Glutamatergic neuron (in vitro differentiated cells): Measurements from ENCODE around the gene RAI1. TPM values are rescaled to one million over a fixed set of nuclear protein-coding genes. Genes with fewer than 3 reads are reported as not detected.

Experiments used
- DNase-seq: peaks from one replicate; pipeline ENCODE4 v3.0.0; 2022
- H3K27ac Mint-ChIP-seq: one replicate; pipeline ENCODE4 v1.8.0; 2020; ENCODE audit warnings: mild to moderate bottlenecking, mixed read lengths, inconsistent platforms; ENCODE audit not compliant: unreplicated experiment
- H3K27me3 Mint-ChIP-seq: one replicate; pipeline ENCODE4 v1.8.0; 2020; ENCODE audit warnings: mild to moderate bottlenecking, moderate library complexity, mixed read lengths, inconsistent platforms; ENCODE audit not compliant: unreplicated experiment
- H3K36me3 Mint-ChIP-seq: one replicate; pipeline ENCODE4 v1.8.0; 2020; ENCODE audit warnings: mild to moderate bottlenecking, mixed read lengths, inconsistent platforms; ENCODE audit not compliant: unreplicated experiment
- H3K4me1 Mint-ChIP-seq: one replicate; pipeline ENCODE4 v1.8.0; 2020; ENCODE audit warnings: mild to moderate bottlenecking, low read depth, mixed read lengths, inconsistent platforms; ENCODE audit not compliant: unreplicated experiment
- H3K4me3 Mint-ChIP-seq: one replicate; pipeline ENCODE4 v1.8.0; 2020; ENCODE audit warnings: mild to moderate bottlenecking, mixed read lengths, inconsistent platforms; ENCODE audit not compliant: unreplicated experiment
- H3K9me3 Mint-ChIP-seq: one replicate; pipeline ENCODE4 v1.8.0; 2020; ENCODE audit warnings: mild to moderate bottlenecking, moderate library complexity, mixed read lengths, inconsistent platforms; ENCODE audit not compliant: unreplicated experiment
- total RNA-seq: library from RNA; stranded (reverse); fragmentation: NEBNext Ultra II Directional; extraction: Animal tissue kit (Norgen Biotek cat#: 25700); gene quantifications from one replicate; pipeline ENCODE4 v1.2.1, GENCODE V29; 2021; ENCODE audit not compliant: unreplicated experiment
- TF ChIP-seq, protein P1 (sequence below): fragments of 200-600 bp; sonication (generic); IDR thresholded peaks from one replicate; pipeline ENCODE4 v1.5.0; 2021; ENCODE audit not compliant: partially characterized antibody, unreplicated experiment

The RAI1 gene
- total RNA-seq, 1 donor from 2014 or later, result 70.2 TPM

GRCh38 chr17:17712268-17712924 lies 31.1 kb downstream of the RAI1 start:
- no peak overlapping the region for H3K27ac Mint-ChIP-seq
- H3K36me3 Mint-ChIP-seq, result no peaks in the 10 kb centered on the region
- no peak for DNase-seq
- H3K4me1 Mint-ChIP-seq, result peaks cover 18% of the 10 kb centered on the region
- H3K27me3 Mint-ChIP-seq, result peaks cover 6% of the 10 kb centered on the region
- no peak overlapping the region for H3K4me3 Mint-ChIP-seq
- TF ChIP-seq, protein P1, sequence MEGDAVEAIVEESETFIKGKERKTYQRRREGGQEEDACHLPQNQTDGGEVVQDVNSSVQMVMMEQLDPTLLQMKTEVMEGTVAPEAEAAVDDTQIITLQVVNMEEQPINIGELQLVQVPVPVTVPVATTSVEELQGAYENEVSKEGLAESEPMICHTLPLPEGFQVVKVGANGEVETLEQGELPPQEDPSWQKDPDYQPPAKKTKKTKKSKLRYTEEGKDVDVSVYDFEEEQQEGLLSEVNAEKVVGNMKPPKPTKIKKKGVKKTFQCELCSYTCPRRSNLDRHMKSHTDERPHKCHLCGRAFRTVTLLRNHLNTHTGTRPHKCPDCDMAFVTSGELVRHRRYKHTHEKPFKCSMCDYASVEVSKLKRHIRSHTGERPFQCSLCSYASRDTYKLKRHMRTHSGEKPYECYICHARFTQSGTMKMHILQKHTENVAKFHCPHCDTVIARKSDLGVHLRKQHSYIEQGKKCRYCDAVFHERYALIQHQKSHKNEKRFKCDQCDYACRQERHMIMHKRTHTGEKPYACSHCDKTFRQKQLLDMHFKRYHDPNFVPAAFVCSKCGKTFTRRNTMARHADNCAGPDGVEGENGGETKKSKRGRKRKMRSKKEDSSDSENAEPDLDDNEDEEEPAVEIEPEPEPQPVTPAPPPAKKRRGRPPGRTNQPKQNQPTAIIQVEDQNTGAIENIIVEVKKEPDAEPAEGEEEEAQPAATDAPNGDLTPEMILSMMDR, result no peak
- H3K9me3 Mint-ChIP-seq, result peaks cover 8% of the 10 kb centered on the region

- Mint-ChIP-seq H3K4me1 (peaks cover 21% of the 10 kb centered on the region), H3K36me3 (no peaks in the 10 kb centered on the region), H3K9me3 (peaks cover 12% of the 10 kb centered on the region), H3K27ac (no peak overlapping the region), H3K27me3 (peaks cover 10% of the 10 kb centered on the region), H3K4me3 (no peak overlapping the region)
- TF ChIP-seq, protein P1, result no peak
- no peak for DNase-seq
Measured at GRCh38 chr17:17713839-17714238, 32.6 kb downstream of the RAI1 start.

DNA sequence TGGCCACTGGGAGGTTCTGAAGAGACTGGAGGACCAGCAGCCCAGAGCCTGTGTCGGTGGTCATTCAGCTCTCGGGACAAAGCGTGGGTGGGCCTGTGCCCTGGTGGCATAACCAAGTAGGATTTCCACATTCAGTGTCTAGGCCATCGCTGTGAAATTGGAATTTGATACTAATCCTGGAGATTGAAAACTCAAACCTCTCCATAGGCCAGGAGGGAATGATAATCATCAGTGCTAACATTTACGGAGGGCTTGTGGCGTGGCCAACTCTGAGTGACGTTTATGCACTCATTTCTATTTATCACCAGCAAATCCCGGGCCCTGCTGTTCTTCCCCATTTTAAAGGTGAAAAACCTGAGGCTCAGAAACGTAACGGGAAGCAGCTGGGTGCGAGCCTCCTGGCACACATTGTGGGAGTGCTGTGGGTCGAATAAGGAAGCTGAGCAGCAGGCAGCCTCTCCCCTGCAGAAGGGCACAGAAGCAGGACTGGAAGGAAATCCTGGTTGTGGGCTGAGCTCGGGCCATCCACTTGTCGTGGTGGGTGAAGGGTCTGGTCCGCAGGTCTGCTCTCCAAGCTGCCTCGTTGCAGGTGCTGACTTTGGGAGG lies 33.1 kb downstream of the RAI1 start:
- TF ChIP-seq, protein P1, result no peak
- peaks cover 1% of the 10 kb centered on the region for H3K36me3 Mint-ChIP-seq
- H3K4me1 Mint-ChIP-seq, result peaks cover 26% of the 10 kb centered on the region
- H3K27me3 Mint-ChIP-seq, result peaks cover 14% of the 10 kb centered on the region
- no peak overlapping the region for H3K27ac Mint-ChIP-seq
- H3K9me3 Mint-ChIP-seq, result peaks cover 15% of the 10 kb centered on the region
- DNase-seq, result no peak
- H3K4me3 Mint-ChIP-seq, result no peak overlapping the region

- H3K4me1 Mint-ChIP-seq, result peaks cover 27% of the 10 kb centered on the region
- H3K27me3 Mint-ChIP-seq, result peaks cover 12% of the 10 kb centered on the region
- TF ChIP-seq, protein P1, result no peak
- H3K27ac Mint-ChIP-seq, result no peak overlapping the region
- H3K9me3 Mint-ChIP-seq, result peaks cover 16% of the 10 kb centered on the region
- no peak for DNase-seq
- H3K36me3 Mint-ChIP-seq, result peaks cover 4% of the 10 kb centered on the region
- no peak overlapping the region for H3K4me3 Mint-ChIP-seq
Measured at GRCh38 chr17:17714879-17715278, 33.6 kb downstream of the RAI1 start.

- no peak for DNase-seq
- Mint-ChIP-seq H3K9me3 (peaks cover 24% of the 10 kb centered on the region), H3K27me3 (peaks cover 21% of the 10 kb centered on the region), H3K4me1 (peaks cover 31% of the 10 kb centered on the region), H3K36me3 (peaks cover 4% of the 10 kb centered on the region), H3K27ac (no peak overlapping the region), H3K4me3 (no peak overlapping the region)
- TF ChIP-seq, protein P1, result no peak
Measured at GRCh38 chr17:17716837-17717523, 35.7 kb downstream of the RAI1 start.
